IMR-90 (cell line): Measurements from ENCODE around the gene SGCA. TPM values are rescaled to one million over a fixed set of nuclear protein-coding genes. Genes with fewer than 3 reads are reported as not detected.

ENCODE experiments used
- ATAC-seq: fragments of 200-7000 bp; cut with Tn5 transposase; 2 replicates; pipeline ENCODE4 v1.9.1; 2020; ENCODE audit warnings: low read depth, mild to moderate bottlenecking, moderate library complexity
- BruUV-seq: library from RNA; stranded (reverse); fragments of 400-500 nt; replicated peaks from 2 replicates; lab custom pipeline; 2021; lab: Mats Ljungman, UMichigan
- CTCF ChIA-PET: fragments of 300-600 bp; formaldehyde crosslinking; extraction: SDS; loops from one replicate; lab custom pipeline; 2021; ENCODE audit warnings: antibody characterized with exemption; lab: Yijun Ruan, JAX
- POLR2A ChIA-PET: fragments of 300-600 bp; sonication (Branson Sonifier 250); formaldehyde crosslinking; loops from one replicate; lab custom pipeline; 2022; ENCODE audit warnings: antibody characterized with exemption; ENCODE audit not compliant: unreplicated experiment; lab: Charles Lee
- DNase-seq: peaks from one replicate; pipeline ENCODE4 v3.0.0; 2013
- H2AFZ ChIP-seq: replicated peaks from 2 replicates; pipeline ENCODE3; 2013; ENCODE audit warnings: low read length, mild to moderate bottlenecking; ENCODE audit not compliant: poor library complexity
- H2AK5ac ChIP-seq: 2 replicates; pipeline ENCODE4 v1.6.1; 2013; ENCODE audit warnings: low read depth, low read length, inconsistent platforms
- H2AK9ac ChIP-seq: replicated peaks from 2 replicates; pipeline ENCODE3; 2013; ENCODE audit warnings: mild to moderate bottlenecking, low read depth, low read length, moderate library complexity; ENCODE audit not compliant: poor library complexity
- H2BK120ac ChIP-seq: 2 replicates; pipeline ENCODE4 v1.6.1; 2013; ENCODE audit warnings: low read depth, low read length, inconsistent platforms
- H2BK15ac ChIP-seq: 3 replicates; pipeline ENCODE4 v1.6.1; 2013; ENCODE audit warnings: low read depth, low read length, inconsistent platforms
- H2BK20ac ChIP-seq: 2 replicates; pipeline ENCODE4 v1.6.1; 2013; ENCODE audit warnings: low read depth, mild to moderate bottlenecking, inconsistent platforms, low read length, moderate library complexity
- H2BK5ac ChIP-seq: 2 replicates; pipeline ENCODE4 v1.6.1; 2013; ENCODE audit warnings: mild to moderate bottlenecking, low read depth, low read length, inconsistent platforms; ENCODE audit not compliant: poor library complexity, severe bottlenecking
- H3K14ac ChIP-seq: replicated peaks from 2 replicates; pipeline ENCODE4 v1.6.1; 2013; ENCODE audit warnings: low read depth, low read length, inconsistent platforms
- H3K18ac ChIP-seq: 2 replicates; pipeline ENCODE4 v1.6.1; 2013; ENCODE audit warnings: low read depth, low read length, control low read depth
- H3K23ac ChIP-seq: 2 replicates; pipeline ENCODE4 v1.6.1; 2013; ENCODE audit warnings: low read depth, low read length, inconsistent platforms
- H3K27ac ChIP-seq: 2 replicates; pipeline ENCODE4 v1.5.1; 2013; ENCODE audit warnings: mild to moderate bottlenecking, control low read depth, low read length; ENCODE audit not compliant: insufficient read depth
- H3K27me3 ChIP-seq: 2 replicates; pipeline ENCODE4 v1.6.1; 2013; ENCODE audit warnings: low read length; ENCODE audit not compliant: control insufficient read depth, insufficient read depth
- H3K36me3 ChIP-seq: 2 replicates; pipeline ENCODE4 v1.6.1; 2013; ENCODE audit warnings: low read length, mixed read lengths; ENCODE audit not compliant: control insufficient read depth, insufficient read depth
- H3K4ac ChIP-seq: 2 replicates; pipeline ENCODE4 v1.6.1; 2013; ENCODE audit warnings: low read depth, low read length, inconsistent platforms
- H3K4me1 ChIP-seq: 2 replicates; pipeline ENCODE4 v1.6.1; 2013; ENCODE audit warnings: low read length, mixed read lengths; ENCODE audit not compliant: control insufficient read depth, insufficient read depth
- H3K4me2 ChIP-seq: 2 replicates; pipeline ENCODE4 v1.6.1; 2013; ENCODE audit warnings: low read depth, mild to moderate bottlenecking, control low read depth, low read length, moderate library complexity
- H3K4me3 ChIP-seq: 2 replicates; pipeline ENCODE4 v1.5.1; 2013; ENCODE audit warnings: low read depth, mild to moderate bottlenecking, control low read depth, low read length, moderate library complexity; ENCODE audit not compliant: insufficient read depth
- H3K56ac ChIP-seq: 2 replicates; pipeline ENCODE4 v1.6.1; 2013; ENCODE audit warnings: low read length, inconsistent platforms; ENCODE audit not compliant: insufficient read depth; ENCODE audit errors: extremely low read depth
- H3K79me1 ChIP-seq, 2 experiments: 2 replicates each; pipeline ENCODE4 v1.6.1; 2013; ENCODE audit warnings: low read length in 2 of 2, inconsistent platforms in 1 of 2, low read depth in 1 of 2
- H3K9ac ChIP-seq: 2 replicates; pipeline ENCODE4 v1.6.1; 2013; ENCODE audit warnings: low read depth, low read length, control low read depth
- H3K9me1 ChIP-seq: 2 replicates; pipeline ENCODE4 v1.6.1; 2013; ENCODE audit warnings: low read length, inconsistent platforms; ENCODE audit not compliant: insufficient read depth
- H3K9me3 ChIP-seq: 2 replicates; pipeline ENCODE4 v1.6.1; 2013; ENCODE audit warnings: low read length; ENCODE audit not compliant: control insufficient read depth, insufficient read depth
- H4K20me1 ChIP-seq: 2 replicates; pipeline ENCODE4 v1.6.1; 2013; ENCODE audit warnings: low read length, inconsistent platforms; ENCODE audit not compliant: insufficient read depth
- H4K5ac ChIP-seq: 2 replicates; pipeline ENCODE4 v1.6.1; 2013; ENCODE audit warnings: mild to moderate bottlenecking, low read depth, low read length, control low read depth
- H4K8ac ChIP-seq, 2 experiments: 2 replicates each; pipeline ENCODE4 v1.6.1; 2013; ENCODE audit warnings: low read depth in 2 of 2, low read length in 2 of 2, control low read depth in 1 of 2, inconsistent platforms in 1 of 2
- H4K91ac ChIP-seq: 2 replicates; pipeline ENCODE4 v1.6.1; 2013; ENCODE audit warnings: low read depth, low read length, inconsistent platforms; ENCODE audit not compliant: insufficient read depth
- BHLHE40 ChIP-seq: fragments of 150-350 bp; IDR thresholded peaks from 2 replicates; pipeline ENCODE4 v1.6.1; 2016; ENCODE audit warnings: mild to moderate bottlenecking, low read depth, low read length
- CEBPB ChIP-seq: IDR thresholded peaks from 2 replicates; pipeline ENCODE4 v1.6.1; 2012; ENCODE audit warnings: low read depth, low read length, improper control_type of control experiment
- CHD1 ChIP-seq: IDR thresholded peaks from 2 replicates; pipeline ENCODE4 v1.6.1; 2012; ENCODE audit warnings: low read depth, low read length, improper control_type of control experiment
- FOS ChIP-seq: fragments of 150-350 bp; IDR thresholded peaks from 2 replicates; pipeline ENCODE4 v1.6.1; 2016; ENCODE audit warnings: low read depth, low read length
- MAFK ChIP-seq: IDR thresholded peaks from 2 replicates; pipeline ENCODE4 v1.6.1; 2012; ENCODE audit warnings: low read depth, low read length, improper control_type of control experiment
- MAZ ChIP-seq: IDR thresholded peaks from 2 replicates; pipeline ENCODE4 v1.6.1; 2012; ENCODE audit warnings: low read depth, mild to moderate bottlenecking, low read length, improper control_type of control experiment, moderate library complexity, borderline replicate concordance
- MXI1 ChIP-seq: IDR thresholded peaks from 2 replicates; pipeline ENCODE4 v1.6.1; 2012; ENCODE audit warnings: low read depth, mild to moderate bottlenecking, low read length, moderate library complexity, borderline replicate concordance
- POLR2A ChIP-seq: IDR thresholded peaks from 2 replicates; pipeline ENCODE4 v1.6.1; 2012; ENCODE audit warnings: mild to moderate bottlenecking, low read depth, low read length
- RAD21 ChIP-seq: IDR thresholded peaks from 2 replicates; pipeline ENCODE4 v1.6.1; 2012; ENCODE audit warnings: low read length, improper control_type of control experiment
- RCOR1 ChIP-seq: IDR thresholded peaks from 2 replicates; pipeline ENCODE4 v1.6.1; 2012; ENCODE audit warnings: mild to moderate bottlenecking, low read length, improper control_type of control experiment; ENCODE audit not compliant: insufficient replicate concordance
- RFX5 ChIP-seq: IDR thresholded peaks from 2 replicates; pipeline ENCODE4 v1.8.0; 2012; ENCODE audit warnings: low read depth, mild to moderate bottlenecking, low read length, moderate library complexity
- SMC3 ChIP-seq: fragments of 150-350 bp; IDR thresholded peaks from 2 replicates; pipeline ENCODE4 v1.6.1; 2016; ENCODE audit warnings: low read depth, mild to moderate bottlenecking, antibody characterized with exemption, low read length, moderate library complexity
- WGBS, 2 experiments: methylation state at CpG; one replicate each; pipeline versions ENCODE4 v1.1.5 to v1.1.7; 2013; ENCODE audit warnings: missing lambda C conversion rate in 2 of 2; ENCODE audit not compliant: insufficient read length in 1 of 2; ENCODE audit errors: extremely low coverage in 2 of 2; 5-methylcytosine and 5-hydroxymethylcytosine counted together
- dilution Hi-C: fragments of 300-500 bp; cut with HindIII; formaldehyde crosslinking; loops from one replicate; pipeline ENCODE4 v1.14.3; 2018; ENCODE audit warnings: low sequenced_read_pairs; ENCODE audit not compliant: unreplicated experiment
- in situ Hi-C: fragments of 300-500 bp; cut with MboI; formaldehyde crosslinking; loops from 3 replicates; pipeline ENCODE4 v1.14.3; 2019; ENCODE audit warnings: low sequenced_read_pairs, inconsistent platforms, mixed read lengths
- intact Hi-C: fragments of 100-400 bp; cut with micrococcal nuclease; formaldehyde crosslinking; loops from 2 replicates; pipeline ENCODE4 v1.10.0; 2022
- polyA plus RNA-seq, 3 experiments: library from polyadenylated mRNA; depleted of rRNA; stranded (reverse); fragments of >200 nt; gene quantifications; 2 replicates each; pipeline ENCODE4 v1.2.3, GENCODE V29; 2012; ENCODE audit warnings: low replicate concordance in 1 of 3
- total RNA-seq: library from RNA; depleted of rRNA; stranded (reverse); fragments of >200 nt; gene quantifications from 2 replicates; pipeline ENCODE4 v1.2.3, GENCODE V29; 2012
- TF ChIP-seq, protein P1 (sequence below): fragments of 150-350 bp; IDR thresholded peaks from 2 replicates; pipeline ENCODE4 v1.6.1; 2017; ENCODE audit warnings: mild to moderate bottlenecking, antibody characterized with exemption, low read length, low read depth
- TF ChIP-seq, protein P2 (sequence below): conservative IDR thresholded peaks from 2 replicates; pipeline ENCODE4 v1.5.1; 2012; ENCODE audit warnings: mild to moderate bottlenecking, low read depth, low read length, improper control_type of control experiment

Gene SGCA
- total and polyA plus RNA-seq, 2 of the 4 experiments (the other 2 are of a cell fraction): 0.19 TPM; not detected in 1

- Histone ChIP-seq H4K91ac (peak overlapping the region; percentile 88), H3K18ac (peak overlapping the region; percentile 86), H2BK5ac (peak overlapping the region; percentile 95), H2AFZ (peak overlapping the region; percentile 15), H2BK15ac (no peak overlapping the region), H2BK120ac (peak overlapping the region; percentile 28; the same call in 1 of the 2 replicates), H3K36me3 (peaks cover 41% of the 10 kb centered on the region), H3K14ac (peak overlapping the region; percentile 99), H2AK9ac (peak overlapping the region; percentile 84), H3K27ac (peak overlapping the region; percentile 99), H4K20me1 (peaks cover 55% of the 10 kb centered on the region), H3K9me3 (no peaks in the 10 kb centered on the region), H3K4me1 (peaks cover 49% of the 10 kb centered on the region), H3K56ac (peak overlapping the region; percentile 92), H3K4me3 (peak overlapping the region; percentile 80), H3K27me3 (no peaks in the 10 kb centered on the region), H3K4ac (peak overlapping the region; percentile 97), H4K5ac (peak overlapping the region; percentile 41), H2AK5ac (peak overlapping the region; percentile 62), H3K9ac (peak overlapping the region; percentile 98), H3K4me2 (no peak overlapping the region), H3K9me1 (peaks cover 10% of the 10 kb centered on the region), H3K23ac (peak overlapping the region; percentile 98), H3K79me1 (peaks cover 25 to 64% of the 10 kb centered on the region in 2 experiments; a peak in 3 of 4 replicates), H4K8ac (peak overlapping the region; percentile 44 to 85), H2BK20ac (no peak overlapping the region)
- ChIA-PET POLR2A (interaction anchor here (0.6 to 8.6 kb wide), 29 partner anchors 10 to 292 kb away, joined by 3 to 159 read pairs (median 8); no protein-coding TSS in a partner anchor), CTCF (interaction anchor here (0.6 to 1.6 kb wide), 5 partner anchors 9 to 67 kb away, joined by 3 to 6 read pairs (median 4); no protein-coding TSS in a partner anchor)
- WGBS, 2 experiments: 0% methylated on average over 29 of the region's 55 CpGs; no CpG with 5 or more reads in 1 of the 2 experiments
- dilution Hi-C loops: no loop called here
- DNase-seq (peak; percentile 82), ATAC-seq (peak; percentile 24)
- no TSS peak for BruUV-seq
- in situ Hi-C loops: no loop called here
- intact Hi-C loops: loop anchor here (1.0 kb wide), 4 partner anchors 10 to 70 kb away; no protein-coding TSS in a partner anchor
- TF ChIP-seq MAFK: no peak
- no peak for TF ChIP-seq BHLHE40
- TF ChIP-seq, protein P1, sequence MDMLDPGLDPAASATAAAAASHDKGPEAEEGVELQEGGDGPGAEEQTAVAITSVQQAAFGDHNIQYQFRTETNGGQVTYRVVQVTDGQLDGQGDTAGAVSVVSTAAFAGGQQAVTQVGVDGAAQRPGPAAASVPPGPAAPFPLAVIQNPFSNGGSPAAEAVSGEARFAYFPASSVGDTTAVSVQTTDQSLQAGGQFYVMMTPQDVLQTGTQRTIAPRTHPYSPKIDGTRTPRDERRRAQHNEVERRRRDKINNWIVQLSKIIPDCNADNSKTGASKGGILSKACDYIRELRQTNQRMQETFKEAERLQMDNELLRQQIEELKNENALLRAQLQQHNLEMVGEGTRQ: no peak; the same call in 1 of the 2 replicates
- no peak for TF ChIP-seq RCOR1
- TF ChIP-seq FOS: peak; percentile 4; the same call in 1 of the 2 replicates
- TF ChIP-seq MAZ: peak; percentile 77; the same call in 1 of the 2 replicates
- no peak for TF ChIP-seq CEBPB
- no peak for TF ChIP-seq RFX5
- TF ChIP-seq CHD1: peak; percentile 95
- peak; percentile 68 for TF ChIP-seq SMC3
- TF ChIP-seq, protein P2, sequence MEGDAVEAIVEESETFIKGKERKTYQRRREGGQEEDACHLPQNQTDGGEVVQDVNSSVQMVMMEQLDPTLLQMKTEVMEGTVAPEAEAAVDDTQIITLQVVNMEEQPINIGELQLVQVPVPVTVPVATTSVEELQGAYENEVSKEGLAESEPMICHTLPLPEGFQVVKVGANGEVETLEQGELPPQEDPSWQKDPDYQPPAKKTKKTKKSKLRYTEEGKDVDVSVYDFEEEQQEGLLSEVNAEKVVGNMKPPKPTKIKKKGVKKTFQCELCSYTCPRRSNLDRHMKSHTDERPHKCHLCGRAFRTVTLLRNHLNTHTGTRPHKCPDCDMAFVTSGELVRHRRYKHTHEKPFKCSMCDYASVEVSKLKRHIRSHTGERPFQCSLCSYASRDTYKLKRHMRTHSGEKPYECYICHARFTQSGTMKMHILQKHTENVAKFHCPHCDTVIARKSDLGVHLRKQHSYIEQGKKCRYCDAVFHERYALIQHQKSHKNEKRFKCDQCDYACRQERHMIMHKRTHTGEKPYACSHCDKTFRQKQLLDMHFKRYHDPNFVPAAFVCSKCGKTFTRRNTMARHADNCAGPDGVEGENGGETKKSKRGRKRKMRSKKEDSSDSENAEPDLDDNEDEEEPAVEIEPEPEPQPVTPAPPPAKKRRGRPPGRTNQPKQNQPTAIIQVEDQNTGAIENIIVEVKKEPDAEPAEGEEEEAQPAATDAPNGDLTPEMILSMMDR: peak; percentile 67
- peak; percentile 16 for TF ChIP-seq POLR2A
- TF ChIP-seq MXI1: no peak
- peak; percentile 70 for TF ChIP-seq RAD21
Observed at GRCh38 chr17:50200457-50201275, 34.9 kb downstream of the SGCA start.
